GM11168 (cell line): Measurements from ENCODE around the gene TRIOBP.

Experiments used
- in situ Hi-C: fragments of 300-500 bp; cut with MboI; formaldehyde crosslinking; loops from one replicate; pipeline ENCODE4 v1.12.0; 2022; ENCODE audit warnings: low sequenced_read_pairs; ENCODE audit not compliant: unreplicated experiment

Gene TRIOBP

GRCh38 chr22:37725551-37726240 is 28.8 kb downstream of the TRIOBP start:
- in situ Hi-C loops, result no loop called here

- in situ Hi-C loops, result no loop called here
Observed at GRCh38 chr22:37726241-37726887, 29.5 kb downstream of the TRIOBP start.

- in situ Hi-C loops, result no loop called here
Observed at GRCh38 chr22:37728620-37729019, 31.8 kb downstream of the TRIOBP start.

- in situ Hi-C loops, result no loop called here
Observed at GRCh38 chr22:37731804-37732471, 35.1 kb downstream of the TRIOBP start.

- in situ Hi-C loops, result no loop called here
Observed at GRCh38 chr22:37732699-37733607, 36.1 kb downstream of the TRIOBP start.

GRCh38 chr22:37733625-37734401 is 37.0 kb downstream of the TRIOBP start:
- in situ Hi-C loops, result no loop called here

- in situ Hi-C loops, result no loop called here
Observed at GRCh38 chr22:37734402-37734700, 37.5 kb downstream of the TRIOBP start.

GRCh38 chr22:37734964-37735451 is 38.2 kb downstream of the TRIOBP start:
- in situ Hi-C loops, result no loop called here

GRCh38 chr22:37739035-37739434 is 42.2 kb downstream of the TRIOBP start:
- in situ Hi-C loops, result no loop called here

- in situ Hi-C loops, result no loop called here
Observed at GRCh38 chr22:37739611-37740049, 42.8 kb downstream of the TRIOBP start.

GRCh38 chr22:37740455-37741311 is 43.8 kb downstream of the TRIOBP start:
- in situ Hi-C loops, result no loop called here

GRCh38 chr22:37741312-37741795 is 44.5 kb downstream of the TRIOBP start:
- in situ Hi-C loops, result no loop called here

- in situ Hi-C loops, result no loop called here
Observed at GRCh38 chr22:37742376-37743171, 45.7 kb downstream of the TRIOBP start.

GRCh38 chr22:37744589-37744988 is 47.7 kb downstream of the TRIOBP start:
- in situ Hi-C loops, result no loop called here

GRCh38 chr22:37745548-37746365 is 48.9 kb downstream of the TRIOBP start:
- in situ Hi-C loops, result no loop called here

- in situ Hi-C loops, result no loop called here
Observed at GRCh38 chr22:37746366-37747079, 49.7 kb downstream of the TRIOBP start.
